Peyer's patch (tissue), 4 donors: ENCODE measurements around the gene HMMR.

Experiments used
- POLR2A ChIP-seq, 2 donors: fragments of 450-650 bp; IDR thresholded peaks; one replicate each; pipeline ENCODE4 v1.5.1; 2017; ENCODE audit warnings: antibody characterized with exemption in 2 of 2, mild to moderate bottlenecking in 2 of 2, moderate library complexity in 2 of 2
- TF ChIP-seq, protein P1 (sequence below), 6 experiments: fragments of 450-650 bp in 4 of 6; fragments of 200-600 bp in 2 of 6; sonication (generic) in 1 of 6; IDR thresholded peaks; one replicate each; pipeline ENCODE4 v1.5.1; 2017 to 2019; ENCODE audit warnings: antibody characterized with exemption in 6 of 6, mild to moderate bottlenecking in 3 of 6, moderate library complexity in 1 of 6

DNA sequence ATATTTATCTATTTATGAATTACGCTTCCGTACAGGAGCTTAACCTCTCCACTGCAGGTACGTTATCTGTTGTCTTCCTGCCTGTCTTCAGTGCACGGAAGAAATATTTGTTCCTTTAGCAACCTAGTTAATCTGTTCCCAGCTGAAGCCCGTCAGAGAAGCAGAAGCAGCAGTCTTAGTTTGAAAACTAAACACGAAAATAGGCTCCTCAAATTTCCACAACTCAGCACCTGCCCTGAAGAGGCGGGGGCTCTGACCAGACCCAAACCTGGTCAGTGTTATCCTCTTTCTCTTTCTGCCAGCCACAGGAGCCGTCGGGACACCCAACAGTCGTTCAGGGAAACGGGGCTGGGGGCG lies 992 bp upstream of the HMMR start:
- TF ChIP-seq, protein P1, sequence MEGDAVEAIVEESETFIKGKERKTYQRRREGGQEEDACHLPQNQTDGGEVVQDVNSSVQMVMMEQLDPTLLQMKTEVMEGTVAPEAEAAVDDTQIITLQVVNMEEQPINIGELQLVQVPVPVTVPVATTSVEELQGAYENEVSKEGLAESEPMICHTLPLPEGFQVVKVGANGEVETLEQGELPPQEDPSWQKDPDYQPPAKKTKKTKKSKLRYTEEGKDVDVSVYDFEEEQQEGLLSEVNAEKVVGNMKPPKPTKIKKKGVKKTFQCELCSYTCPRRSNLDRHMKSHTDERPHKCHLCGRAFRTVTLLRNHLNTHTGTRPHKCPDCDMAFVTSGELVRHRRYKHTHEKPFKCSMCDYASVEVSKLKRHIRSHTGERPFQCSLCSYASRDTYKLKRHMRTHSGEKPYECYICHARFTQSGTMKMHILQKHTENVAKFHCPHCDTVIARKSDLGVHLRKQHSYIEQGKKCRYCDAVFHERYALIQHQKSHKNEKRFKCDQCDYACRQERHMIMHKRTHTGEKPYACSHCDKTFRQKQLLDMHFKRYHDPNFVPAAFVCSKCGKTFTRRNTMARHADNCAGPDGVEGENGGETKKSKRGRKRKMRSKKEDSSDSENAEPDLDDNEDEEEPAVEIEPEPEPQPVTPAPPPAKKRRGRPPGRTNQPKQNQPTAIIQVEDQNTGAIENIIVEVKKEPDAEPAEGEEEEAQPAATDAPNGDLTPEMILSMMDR (IDR thresholded peaks at IDR 0.05): no peak
- no peak for TF ChIP-seq POLR2A (IDR thresholded peaks at IDR 0.05)
